ENCODE results near the gene PGA4.
A peak's percentile ranks its signal among the peaks of the same experiment; 100 is the strongest.
"Not testable (repeated sequence)": the region's sequence is repeated elsewhere in the genome, so short reads cannot be mapped to it uniquely, and the experiment has no call there.

PGA4 gene

GRCh38 chr11:61222047-61222446, at the start of gene PGA4:
TSS of gene PGA4 (plus strand) at chr11:61222347. CDS start at chr11:61222401, 54 bp downstream.
- DNase-seq, result not testable (repeated sequence)

GRCh38 chr11:61172356-61172755, 49.8 kb upstream of the PGA4 start:
- no peak for DNase-seq

- DNase-seq, result no peak
Measured at GRCh38 chr11:61172888-61173287, 49.3 kb upstream of the PGA4 start.

DNA sequence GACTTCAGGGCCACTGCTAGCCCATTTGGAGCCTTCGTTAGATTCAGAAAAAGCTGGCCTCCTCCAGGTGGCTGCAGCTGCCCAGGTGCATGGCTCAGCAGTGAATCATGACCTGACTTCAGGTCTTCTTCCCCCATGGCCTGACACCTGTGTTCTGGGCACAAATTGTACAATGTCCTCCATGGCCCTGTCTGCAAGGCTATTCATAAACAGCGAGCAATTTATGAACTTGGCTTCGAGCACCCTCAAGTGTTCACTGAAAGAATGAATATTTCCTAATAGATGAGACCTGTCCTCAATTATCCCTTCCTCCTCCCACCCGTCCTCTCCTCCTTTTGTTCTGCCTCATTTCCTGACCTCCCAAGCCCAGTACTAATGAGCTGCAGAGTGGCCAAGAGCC, 48.7 kb upstream of the PGA4 start:
- DNase-seq, result no peak

GRCh38 chr11:61174273-61174672, 47.9 kb upstream of the PGA4 start:
- DNase-seq, result no peak

- DNase-seq, result no peak
Measured at GRCh38 chr11:61174949-61175348, 47.2 kb upstream of the PGA4 start.

DNA sequence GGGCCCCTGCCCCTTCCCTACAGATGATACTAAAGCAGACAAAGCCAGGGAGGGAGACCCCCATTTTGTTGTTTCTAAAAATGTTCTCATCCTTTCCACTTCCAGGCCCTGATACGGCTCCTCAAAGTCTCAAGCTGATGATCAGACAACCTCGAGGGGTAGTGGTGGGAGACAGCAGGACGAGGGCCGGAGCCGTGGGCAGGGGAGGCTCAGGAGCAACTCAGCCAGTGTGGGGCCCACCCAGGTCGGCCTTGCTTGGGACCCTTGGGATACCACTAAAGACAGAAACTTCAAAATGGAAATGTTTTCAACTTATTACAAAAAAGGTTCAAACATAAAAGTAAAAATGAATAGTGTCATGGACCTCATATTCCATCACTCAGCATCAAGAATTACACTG, 45.7 kb upstream of the PGA4 start:
- no peak for DNase-seq

DNA sequence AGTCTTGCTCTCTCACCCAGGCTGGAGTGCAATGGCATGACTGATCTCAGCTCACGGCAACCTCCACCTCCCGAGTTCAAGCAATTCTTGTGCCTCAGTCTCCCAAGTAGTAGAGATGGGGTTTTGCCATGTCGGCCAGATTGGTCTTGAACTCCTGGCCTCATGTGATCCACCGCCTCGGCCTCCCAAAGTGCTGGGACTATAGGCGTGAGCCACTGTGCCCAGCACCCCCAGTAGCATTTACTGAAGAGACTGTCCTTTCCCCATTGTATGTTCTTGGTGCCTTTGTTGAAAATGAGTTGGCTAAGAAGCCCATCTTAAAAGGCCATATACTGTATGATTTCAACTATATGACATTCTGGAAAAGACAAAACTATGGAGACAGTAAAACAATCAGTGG, 41.9 kb upstream of the PGA4 start:
- not testable (repeated sequence) for DNase-seq

DNA sequence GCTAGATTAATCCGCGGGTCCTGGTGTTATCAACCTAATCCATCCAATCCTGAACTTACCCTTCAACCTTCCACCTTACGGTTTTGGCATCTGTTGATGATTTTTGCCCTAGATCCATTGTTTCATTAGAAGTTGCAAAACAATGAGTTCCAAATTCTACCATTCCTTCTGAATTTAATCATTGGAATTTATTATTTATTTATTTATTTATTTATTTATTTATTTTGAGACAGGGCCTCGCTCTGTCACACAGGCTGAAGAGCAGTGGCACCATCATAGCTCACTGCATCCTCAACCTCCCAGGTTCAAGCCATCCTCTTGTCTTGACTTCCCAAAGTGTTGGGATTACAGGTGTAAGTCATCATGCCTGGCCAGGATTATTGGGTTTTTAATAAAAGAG, 40.7 kb upstream of the PGA4 start:
- no peak for DNase-seq

DNA sequence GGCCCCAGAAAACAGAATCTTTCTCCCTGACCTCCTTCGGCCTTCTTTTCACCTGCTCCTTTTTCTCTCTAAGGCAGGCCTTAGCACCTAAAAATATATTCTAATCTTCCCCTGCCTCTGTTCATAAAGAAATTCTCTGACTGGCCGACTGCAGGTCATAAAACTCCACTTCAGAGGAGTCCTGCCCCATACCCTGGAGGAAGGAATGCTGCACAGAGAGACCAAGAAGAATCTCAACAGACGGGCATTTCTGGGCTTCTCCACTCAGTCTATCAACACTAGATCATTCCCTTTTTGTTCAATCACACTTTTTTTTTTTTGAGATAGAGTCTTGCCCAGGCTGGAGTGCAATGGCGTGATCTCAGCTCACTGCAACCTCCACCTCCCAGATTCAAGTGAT, 38.5 kb upstream of the PGA4 start:
- DNase-seq, result no peak

DNA sequence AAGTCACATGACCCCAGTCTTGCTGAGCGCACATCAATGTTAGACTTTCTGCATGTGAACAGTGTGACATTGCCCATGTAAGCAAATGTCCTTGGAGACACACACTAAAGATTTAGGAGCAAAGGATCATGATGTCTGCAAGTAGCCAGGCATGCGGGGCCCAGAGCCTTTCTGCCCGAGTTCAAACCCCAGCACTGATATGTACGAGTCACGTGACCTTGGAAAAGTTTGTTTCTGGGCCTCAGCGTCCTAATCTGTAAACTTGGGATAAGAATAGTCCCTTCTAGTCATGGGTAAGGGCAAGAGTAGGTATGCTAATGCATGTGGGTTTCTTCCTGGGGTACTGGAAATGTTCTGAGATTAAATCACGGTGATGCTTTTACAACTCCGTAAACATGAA, 35.6 kb upstream of the PGA4 start:
- DNase-seq, result no peak

GRCh38 chr11:61187505-61188130, 34.5 kb upstream of the PGA4 start:
- DNase-seq, result peak; percentile 75

GRCh38 chr11:61189933-61190332, 32.2 kb upstream of the PGA4 start:
- no peak for DNase-seq

GRCh38 chr11:61193596-61193995, 28.6 kb upstream of the PGA4 start:
- no peak for DNase-seq

DNA sequence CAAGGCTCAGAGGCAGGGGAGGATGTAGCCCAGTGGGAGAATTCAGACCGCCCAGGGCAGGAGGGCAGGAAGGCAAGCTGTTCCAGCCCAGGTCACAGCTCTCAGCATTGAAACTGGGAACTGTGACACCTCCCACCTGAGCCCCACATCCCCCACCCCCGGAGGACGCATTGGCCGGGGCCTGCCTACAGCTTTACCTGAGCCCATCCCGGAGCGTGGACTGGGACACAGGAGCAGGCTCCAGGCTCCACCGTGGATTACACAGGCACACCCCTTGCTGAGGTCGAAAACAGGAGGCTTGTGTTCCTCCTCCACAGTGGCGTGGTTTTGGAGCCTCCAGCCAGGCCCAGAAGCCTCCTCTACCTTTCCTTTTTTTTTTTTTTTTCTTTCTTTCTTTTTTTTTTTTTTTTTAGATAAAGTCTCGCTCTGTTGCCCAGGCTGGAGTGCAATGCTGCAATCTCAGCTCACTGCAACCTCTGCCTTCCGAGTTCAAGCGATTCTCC, 27.9 kb upstream of the PGA4 start:
- DNase-seq, result no peak

DNA sequence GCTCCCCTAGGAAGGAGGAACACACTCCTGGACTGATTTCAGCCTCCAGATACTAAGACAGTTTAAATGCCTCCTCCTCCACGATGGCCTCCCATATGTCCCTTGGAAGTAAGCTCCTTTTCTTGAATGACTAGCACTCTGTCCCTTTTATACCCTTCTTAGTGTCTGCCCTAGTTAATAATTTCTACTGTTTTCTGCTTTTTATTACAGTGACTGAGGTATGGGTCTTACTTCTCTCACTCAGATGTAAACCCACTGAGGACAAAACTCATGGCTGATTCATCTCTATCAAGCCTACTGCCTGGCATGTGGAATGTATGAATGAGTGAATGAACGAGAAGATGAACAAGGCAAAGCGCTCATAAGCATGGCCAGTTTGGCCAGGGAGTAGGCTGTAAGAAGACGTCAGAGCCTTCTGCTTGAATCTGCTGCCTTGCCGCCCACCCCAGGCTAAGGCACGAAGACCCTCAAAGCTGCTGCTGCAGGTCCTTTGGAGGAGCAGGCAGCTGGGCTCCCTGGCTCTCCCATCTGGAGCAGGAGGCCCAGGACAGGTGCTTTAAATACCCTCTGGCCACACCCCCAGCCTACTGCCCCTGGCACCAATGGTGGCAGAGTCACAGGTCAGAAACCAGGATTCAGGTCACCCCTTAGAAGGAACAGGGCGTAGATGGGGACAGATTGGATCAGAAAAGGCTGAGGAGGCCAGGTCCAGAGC, 27.0 kb upstream of the PGA4 start:
- no peak for DNase-seq

DNA sequence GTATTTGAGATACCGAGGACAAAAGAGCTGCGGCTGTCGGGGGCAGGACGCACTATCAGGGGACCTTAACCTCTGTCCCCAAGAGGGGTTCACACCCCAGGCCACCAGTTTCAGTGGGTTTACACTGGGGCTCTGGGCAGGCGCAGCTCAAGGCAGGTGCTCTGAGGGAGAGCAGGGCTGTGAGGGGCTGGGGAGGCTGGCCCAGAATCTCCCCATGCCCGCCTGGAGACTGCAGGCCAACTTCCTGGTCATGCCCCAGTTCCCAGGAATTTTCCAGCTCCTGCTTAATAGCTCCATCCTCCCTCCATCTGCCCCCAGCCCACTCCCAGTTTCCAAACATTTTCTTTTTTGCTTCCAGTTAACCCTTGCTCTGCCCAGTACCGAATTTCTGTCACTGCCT, 26.4 kb upstream of the PGA4 start:
- no peak for DNase-seq

GRCh38 chr11:61198361-61198760, 23.8 kb upstream of the PGA4 start:
- DNase-seq, result no peak

- DNase-seq, result no peak
Measured at GRCh38 chr11:61198948-61199523, 23.1 kb upstream of the PGA4 start.

GRCh38 chr11:61201476-61201875, 20.7 kb upstream of the PGA4 start:
- no peak for DNase-seq

DNA sequence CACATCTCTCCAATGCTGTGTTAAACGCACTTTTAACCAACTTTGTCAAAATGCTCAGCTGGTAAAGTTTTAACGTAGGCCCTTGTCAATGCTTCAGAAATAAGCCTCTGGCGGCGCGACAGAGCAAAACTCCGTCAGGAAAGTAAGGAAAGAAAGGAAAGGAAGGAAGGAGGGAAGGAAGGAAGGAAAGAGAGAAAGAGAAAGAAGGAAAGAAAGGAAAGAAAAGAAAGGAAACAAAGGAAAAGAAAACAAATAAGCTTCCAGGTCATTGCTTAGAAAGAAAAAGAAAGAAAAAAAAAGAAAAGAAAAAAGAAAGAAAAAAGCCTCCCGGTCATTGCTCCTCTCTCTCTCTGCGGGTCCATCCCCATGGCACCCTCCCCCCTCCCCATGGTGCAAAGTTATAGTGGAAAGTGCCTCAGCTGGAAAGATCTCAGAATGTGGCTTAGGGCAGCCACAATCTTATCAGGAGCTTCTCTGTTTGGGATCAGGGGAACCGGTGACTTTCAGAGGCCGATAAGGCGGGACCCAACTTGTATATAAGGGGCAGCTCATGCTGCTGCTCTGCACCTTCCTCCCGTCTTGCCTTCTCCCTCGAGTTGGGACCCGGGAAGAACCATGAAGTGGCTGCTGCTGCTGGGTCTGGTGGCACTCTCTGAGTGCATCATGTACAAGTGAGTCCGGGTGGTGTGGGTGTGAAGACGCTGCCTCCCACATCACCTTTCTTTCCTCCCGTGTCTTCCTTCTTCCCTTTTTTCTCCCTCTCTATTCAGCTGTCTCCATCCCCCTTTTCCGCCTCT, 19.0 kb upstream of the PGA4 start, which contains the start of gene PGA3:
TSS of gene PGA3 (plus strand) at position 566 of the 797 bp plus-strand sequence. CDS start at position 616, 50 bp downstream.
- not testable (repeated sequence) for DNase-seq

- not testable (repeated sequence) for DNase-seq
Measured at GRCh38 chr11:61203873-61204272, 18.3 kb upstream of the PGA4 start.

DNA sequence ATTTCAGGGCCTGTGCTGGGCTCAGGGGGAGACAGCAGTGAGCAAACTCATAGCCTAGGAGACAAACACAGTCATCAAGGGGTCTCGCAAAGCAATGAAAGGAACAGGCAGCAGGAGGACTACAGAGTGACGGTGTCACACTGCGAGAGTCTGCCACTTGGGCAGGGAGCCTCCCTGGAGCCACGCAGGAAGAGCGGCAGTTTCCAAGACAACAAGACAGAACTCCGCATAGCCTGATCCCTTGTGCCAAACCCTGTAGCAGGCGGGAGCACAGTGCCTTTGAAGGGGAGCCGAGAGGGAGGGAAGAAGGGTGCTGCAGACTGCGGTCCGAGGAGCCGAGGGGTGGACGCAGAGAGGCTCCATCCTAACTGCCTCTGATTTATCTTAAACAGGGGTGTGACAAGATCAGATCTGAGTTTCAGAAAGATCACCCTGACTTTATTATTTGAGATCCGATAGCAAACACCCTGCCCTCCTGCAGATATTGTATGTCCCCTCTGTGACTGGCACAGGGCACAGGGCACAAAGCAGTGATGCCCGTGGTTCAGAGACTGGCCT, 17.6 kb upstream of the PGA4 start:
- not testable (repeated sequence) for DNase-seq
